Upper lobe of left lung (tissue), 6 donors: ENCODE measurements around the gene HSD17B4. TPM values are rescaled to one million over a fixed set of nuclear protein-coding genes. Genes with fewer than 3 reads are reported as not detected.
"Not testable (repeated sequence)": the region's sequence is repeated elsewhere in the genome, so short reads cannot be mapped to it uniquely, and the experiment has no call there.

Source experiments
- ATAC-seq, 2 donors: fragments of 200-7000 bp; cut with Tn5 transposase; one replicate each; pipeline ENCODE4 v1.9.1; 2022; ENCODE audit warnings: mild to moderate bottlenecking in 2 of 2, moderate library complexity in 2 of 2; ENCODE audit not compliant: low FRiP score in 2 of 2
- DNase-seq, 2 donors: peaks; one replicate each; pipeline ENCODE4 v3.0.0-alpha.2; 2019 to 2020
- H3K27ac ChIP-seq, 4 donors: fragments of 200-600 bp; sonication (generic); one replicate each; pipeline ENCODE4 v1.5.1; 2016 to 2019
- H3K27me3 ChIP-seq, 4 donors: fragments of 200-600 bp; sonication (generic); one replicate each; pipeline ENCODE4 v1.5.1; 2017 to 2019
- H3K36me3 ChIP-seq, 4 donors: fragments of 200-600 bp; sonication (generic); one replicate each; pipeline ENCODE4 v1.5.1; 2016 to 2019
- H3K4me1 ChIP-seq, 4 donors: fragments of 200-600 bp; sonication (generic); one replicate each; pipeline ENCODE4 v1.5.1; 2018 to 2019
- H3K4me3 ChIP-seq, 4 donors: fragments of 200-600 bp; sonication (generic); one replicate each; pipeline ENCODE4 v1.5.1; 2017 to 2019; ENCODE audit warnings: mild to moderate bottlenecking in 2 of 4, moderate library complexity in 1 of 4
- H3K9me3 ChIP-seq, 4 donors: fragments of 200-600 bp; sonication (generic); one replicate each; pipeline ENCODE4 v1.5.1; 2018 to 2019
- CTCF ChIP-seq, 6 experiments: fragments of 450-650 bp in 4 of 6; fragments of 200-600 bp in 2 of 6; sonication (generic) in 2 of 6; IDR thresholded peaks; one replicate each; pipeline ENCODE4 v1.5.1; 2016 to 2019; ENCODE audit warnings: antibody characterized with exemption in 6 of 6
- EP300 ChIP-seq, 4 donors: sonication (generic); formaldehyde crosslinking; IDR thresholded peaks; one replicate each; pipeline ENCODE4 v1.5.1; 2017; ENCODE audit warnings: antibody characterized with exemption in 4 of 4, control low read depth in 2 of 4
- POLR2A ChIP-seq, 4 donors: fragments of 450-650 bp; IDR thresholded peaks; one replicate each; pipeline ENCODE4 v1.5.1; 2016 to 2017; ENCODE audit warnings: antibody characterized with exemption in 4 of 4, mild to moderate bottlenecking in 2 of 4
- POLR2AphosphoS5 ChIP-seq, 2 donors: sonication (generic); formaldehyde crosslinking; IDR thresholded peaks; one replicate each; pipeline ENCODE4 v1.5.1; 2017; ENCODE audit warnings: antibody characterized with exemption in 2 of 2
- WGBS, 2 donors: methylation state at CpG; one replicate each; pipeline ENCODE4 v1.1.5; 2017 to 2018; 5-methylcytosine and 5-hydroxymethylcytosine counted together
- total RNA-seq, 6 donors: library from RNA; depleted of rRNA in 4 of 6; stranded (reverse); fragments of >200 nt in 4 of 6; gene quantifications; one replicate each; pipeline versions ENCODE4 v1.1.0 to v1.2.1, GENCODE V29; 2016 to 2021
- donor health status: DM: no; HTN: no; CAD: no; lungs with moderate emphysema.
- donor health status: DM: no; HTN: yes; CAD: no; lungs with severe emphysema.

The HSD17B4 gene
- total RNA-seq, 6 donors from 2014 or later: 240 to 430 (median 355) TPM

- Histone ChIP-seq H3K4me3 (no peak overlapping the region), H3K27me3 (no peaks in the 10 kb centered on the region), H3K27ac (no peak overlapping the region), H3K36me3 (peaks cover 11 to 66% (median 29%) of the 10 kb centered on the region in 4 donors), H3K4me1 (no peaks in the 10 kb centered on the region), H3K9me3 (no peaks in the 10 kb centered on the region)
- DNase-seq: no peak
- ATAC-seq: no peak
- TF ChIP-seq POLR2AphosphoS5 (IDR thresholded peaks at IDR 0.05): no peak
- no peak for TF ChIP-seq POLR2A (IDR thresholded peaks at IDR 0.05)
- TF ChIP-seq EP300 (IDR thresholded peaks at IDR 0.05): no peak
- no peak for TF ChIP-seq CTCF (IDR thresholded peaks at IDR 0.05)
- WGBS, 2 donors: 88 to 96% methylated on average over 1 of the region's 1 CpG
These were observed 24.0 kb downstream of the HSD17B4 start for GRCh38 chr5:119476341-119476740.

GRCh38 chr5:119478781-119479180 lies 26.5 kb downstream of the HSD17B4 start:
- Histone ChIP-seq H3K36me3 (peaks cover 15 to 82% (median 32%) of the 10 kb centered on the region in 4 donors), H3K27ac (no peak overlapping the region), H3K9me3 (no peaks in the 10 kb centered on the region), H3K4me1 (peaks cover 0 to 5% (median 0%) of the 10 kb centered on the region in 4 donors), H3K4me3 (no peak overlapping the region), H3K27me3 (no peaks in the 10 kb centered on the region)
- no peak for DNase-seq
- WGBS, 2 donors: 97 to 98% methylated on average over 3 of the region's 3 CpGs
- no peak for ATAC-seq
- TF ChIP-seq POLR2A (IDR thresholded peaks at IDR 0.05) (no peak), EP300 (IDR thresholded peaks at IDR 0.05) (no peak), POLR2AphosphoS5 (IDR thresholded peaks at IDR 0.05) (no peak), CTCF (IDR thresholded peaks at IDR 0.05) (no peak)

DNA sequence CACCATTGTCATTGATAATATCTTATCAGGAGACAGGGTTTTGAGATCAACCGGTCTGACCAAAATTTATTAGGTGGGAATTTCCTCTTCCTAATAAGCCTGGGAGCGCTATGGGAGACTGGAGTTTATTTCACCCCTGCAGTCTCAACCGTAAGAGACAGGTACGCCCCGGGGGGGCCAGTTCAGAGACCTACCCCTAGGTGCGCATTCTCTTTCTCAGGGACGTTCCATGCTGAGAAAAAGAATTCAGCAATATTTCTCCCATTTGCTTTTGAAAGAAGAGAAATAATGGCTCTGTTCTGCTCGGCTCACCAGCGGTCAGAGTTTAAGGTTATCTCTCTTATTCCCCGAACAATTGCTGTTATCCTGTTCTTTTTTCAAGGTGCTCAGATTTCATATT lies 28.3 kb downstream of the HSD17B4 start:
- not testable (repeated sequence) for H3K27ac ChIP-seq, H3K4me3 ChIP-seq, DNase-seq, H3K27me3 ChIP-seq, H3K9me3 ChIP-seq, H3K4me1 ChIP-seq, ATAC-seq
- 82 to 91% methylated on average over 10 of the region's 10 CpGs for WGBS, 2 donors
- H3K36me3 ChIP-seq: peaks cover 15 to 89% (median 30%) of the 10 kb centered on the region in 4 donors

DNA sequence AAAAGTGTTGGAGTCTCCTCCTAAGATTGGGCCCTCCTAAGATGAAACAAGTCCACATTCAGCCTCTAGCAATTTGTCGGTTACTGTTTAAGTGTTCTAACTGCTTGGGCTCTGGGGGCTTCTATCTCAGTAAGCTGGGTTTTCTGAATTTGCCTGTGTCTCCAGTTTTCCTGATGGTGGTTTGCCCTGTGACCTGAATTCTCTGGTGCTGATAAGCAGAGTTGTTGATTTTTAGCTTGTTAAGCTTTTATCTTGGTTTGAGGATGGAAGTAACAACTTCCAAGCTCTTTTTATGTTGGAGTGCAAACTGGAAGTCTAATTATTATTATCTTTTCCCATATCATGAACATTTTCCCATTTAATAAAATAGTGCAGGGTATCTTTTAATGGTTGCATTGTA lies 30.9 kb downstream of the HSD17B4 start:
- no peak for DNase-seq
- Histone ChIP-seq H3K9me3 (no peaks in the 10 kb centered on the region), H3K27ac (no peak overlapping the region), H3K4me1 (peaks cover 0 to 5% (median 0%) of the 10 kb centered on the region in 4 donors), H3K36me3 (peaks cover 8 to 81% (median 14%) of the 10 kb centered on the region in 4 donors), H3K27me3 (no peaks in the 10 kb centered on the region), H3K4me3 (no peak overlapping the region)
- no peak for ATAC-seq
- WGBS, 2 donors: 87% methylated on average over 1 of the region's 1 CpG
- no peak for TF ChIP-seq POLR2AphosphoS5 (IDR thresholded peaks at IDR 0.05)
- TF ChIP-seq POLR2A (IDR thresholded peaks at IDR 0.05): no peak
- no peak for TF ChIP-seq EP300 (IDR thresholded peaks at IDR 0.05)
- TF ChIP-seq CTCF (IDR thresholded peaks at IDR 0.05): no peak

GRCh38 chr5:119484884-119485283 lies 32.6 kb downstream of the HSD17B4 start:
- Histone ChIP-seq H3K27ac (no peak overlapping the region), H3K9me3 (no peaks in the 10 kb centered on the region), H3K27me3 (no peaks in the 10 kb centered on the region), H3K36me3 (peaks cover 0 to 77% (median 11%) of the 10 kb centered on the region in 4 donors), H3K4me3 (no peak overlapping the region), H3K4me1 (peaks cover 0 to 5% (median 0%) of the 10 kb centered on the region in 4 donors)
- no peak for TF ChIP-seq POLR2A (IDR thresholded peaks at IDR 0.05)
- no peak for TF ChIP-seq EP300 (IDR thresholded peaks at IDR 0.05)
- TF ChIP-seq POLR2AphosphoS5 (IDR thresholded peaks at IDR 0.05): no peak
- no peak for TF ChIP-seq CTCF (IDR thresholded peaks at IDR 0.05)
- DNase-seq: no peak
- ATAC-seq: no peak
- 96 to 97% methylated on average over 4 of the region's 4 CpGs for WGBS, 2 donors
